Suprapubic skin (tissue), 4 donors: ENCODE data around the gene SYNJ2. TPM values are rescaled to one million over a fixed set of nuclear protein-coding genes. Genes with fewer than 3 reads are reported as not detected.

Experiments used
- DNase-seq, 2 donors: peaks; one replicate each; pipeline ENCODE4 v3.0.0-alpha.2; 2019; ENCODE audit warnings: low spot score in 2 of 2
- H3K27ac ChIP-seq: fragments of 200-600 bp; sonication (generic); one replicate; pipeline ENCODE4 v1.5.1; 2019
- H3K27me3 ChIP-seq: fragments of 200-600 bp; sonication (generic); one replicate; pipeline ENCODE4 v1.5.1; 2019
- H3K36me3 ChIP-seq: fragments of 200-600 bp; sonication (generic); one replicate; pipeline ENCODE4 v1.5.1; 2019
- H3K4me1 ChIP-seq: fragments of 200-600 bp; sonication (generic); one replicate; pipeline ENCODE4 v1.5.1; 2019
- H3K4me3 ChIP-seq: fragments of 200-600 bp; sonication (generic); one replicate; pipeline ENCODE4 v1.5.1; 2019; ENCODE audit warnings: mild to moderate bottlenecking
- H3K9me3 ChIP-seq: fragments of 200-600 bp; sonication (generic); one replicate; pipeline ENCODE4 v1.5.1; 2019
- CTCF ChIP-seq, 2 donors: fragments of 200-600 bp in 1 of 2; fragments of 450-650 bp in 1 of 2; sonication (generic) in 1 of 2; IDR thresholded peaks; one replicate each; pipeline ENCODE4 v1.5.1; 2016 to 2019; ENCODE audit warnings: antibody characterized with exemption in 2 of 2, mild to moderate bottlenecking in 1 of 2, moderate library complexity in 1 of 2
- EP300 ChIP-seq: sonication (generic); formaldehyde crosslinking; IDR thresholded peaks from one replicate; pipeline ENCODE4 v1.6.1; 2017; ENCODE audit warnings: antibody characterized with exemption
- POLR2A ChIP-seq, 2 donors: fragments of 450-650 bp; IDR thresholded peaks; one replicate each; pipeline ENCODE4 v1.6.1; 2017; ENCODE audit warnings: antibody characterized with exemption in 2 of 2, mild to moderate bottlenecking in 2 of 2, moderate library complexity in 2 of 2
- POLR2AphosphoS5 ChIP-seq, 3 donors: sonication (generic); formaldehyde crosslinking; IDR thresholded peaks; one replicate each; pipeline ENCODE4 v1.6.1; 2017; ENCODE audit warnings: antibody characterized with exemption in 3 of 3
- WGBS: methylation state at CpG from one replicate; pipeline ENCODE4 v1.1.5; 2018; 5-methylcytosine and 5-hydroxymethylcytosine counted together
- total RNA-seq, 4 donors: library from RNA; depleted of rRNA; stranded (reverse); fragments of >200 nt; gene quantifications; one replicate each; pipeline ENCODE4 v1.1.0, GENCODE V29; 2016

SYNJ2 gene
- total RNA-seq, 4 donors from 2014 or later = 4.3 to 10.7 (median 6.8) TPM

- no peak overlapping the region for H3K4me3 ChIP-seq
- no peaks in the 10 kb centered on the region for H3K27me3 ChIP-seq
- no peaks in the 10 kb centered on the region for H3K36me3 ChIP-seq
- no peak overlapping the region for H3K27ac ChIP-seq
- H3K9me3 ChIP-seq = no peaks in the 10 kb centered on the region
- TF ChIP-seq CTCF (IDR thresholded peaks at IDR 0.05) = no peak
- TF ChIP-seq EP300 = no peak
- no peak for TF ChIP-seq POLR2A (IDR thresholded peaks at IDR 0.05)
- TF ChIP-seq POLR2AphosphoS5 (IDR thresholded peaks at IDR 0.05) = no peak
- WGBS = 93% methylated on average over 29 of the region's 30 CpGs
- peak in 1 of 2 donors; percentile 59 for DNase-seq
- peaks cover 34% of the 10 kb centered on the region for H3K4me1 ChIP-seq
Observed at GRCh38 chr6:158033077-158033750, 51.6 kb downstream of the SYNJ2 start.

DNA sequence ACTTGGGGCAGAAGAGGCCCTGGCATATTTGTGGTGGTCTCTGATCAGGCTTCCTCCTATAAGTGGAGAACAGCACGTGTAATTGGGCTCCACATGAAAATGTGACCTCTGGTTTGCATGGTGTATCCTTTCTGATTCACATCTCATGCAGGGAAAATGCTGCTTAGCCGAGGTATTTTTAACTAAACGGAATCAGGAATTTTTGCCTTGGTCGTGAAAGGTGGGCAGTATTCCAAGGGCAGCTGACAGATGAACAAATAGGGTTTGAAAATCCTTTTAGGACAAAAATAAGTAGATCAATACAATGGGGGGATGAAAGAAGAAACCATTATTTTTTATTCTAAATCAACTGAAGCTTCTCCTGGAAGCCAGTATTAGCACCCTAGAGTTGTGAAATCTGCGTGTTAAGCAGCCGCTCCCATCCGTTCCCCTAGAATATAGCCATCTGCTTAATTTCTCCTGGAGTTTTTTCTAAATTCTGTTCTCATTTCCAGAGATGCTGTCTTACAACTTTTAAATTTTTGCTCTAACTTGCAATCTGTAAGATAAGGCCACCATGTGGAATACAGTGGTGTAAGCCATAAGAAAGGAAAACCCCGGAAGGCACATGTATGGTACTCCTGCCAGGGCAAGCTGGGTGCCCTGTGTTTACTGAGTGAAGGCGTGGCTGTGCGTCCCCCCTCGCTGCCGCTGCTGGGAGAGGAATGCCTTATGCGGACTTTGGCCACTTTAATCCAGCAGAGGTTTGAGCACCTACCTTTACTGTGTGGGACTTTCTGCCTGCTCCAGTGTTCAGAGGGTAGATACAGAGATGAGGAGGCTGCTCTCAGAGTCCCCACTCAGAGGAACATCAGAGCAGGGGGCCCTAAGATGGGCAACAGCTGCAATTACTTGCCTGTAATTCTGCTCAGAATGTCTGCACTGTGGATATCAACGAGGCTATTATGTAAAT, 52.4 kb downstream of the SYNJ2 start:
- no peaks in the 10 kb centered on the region for H3K9me3 ChIP-seq
- no peaks in the 10 kb centered on the region for H3K36me3 ChIP-seq
- H3K4me3 ChIP-seq = no peak overlapping the region
- 81% methylated on average over 14 of the region's 14 CpGs for WGBS
- DNase-seq = peak in 1 of 2 donors; percentile 48
- H3K4me1 ChIP-seq = peaks cover 33% of the 10 kb centered on the region
- no peaks in the 10 kb centered on the region for H3K27me3 ChIP-seq
- no peak for TF ChIP-seq POLR2A (IDR thresholded peaks at IDR 0.05)
- TF ChIP-seq EP300 = no peak
- no peak for TF ChIP-seq POLR2AphosphoS5 (IDR thresholded peaks at IDR 0.05)
- no peak for TF ChIP-seq CTCF (IDR thresholded peaks at IDR 0.05)
- no peak overlapping the region for H3K27ac ChIP-seq

DNA sequence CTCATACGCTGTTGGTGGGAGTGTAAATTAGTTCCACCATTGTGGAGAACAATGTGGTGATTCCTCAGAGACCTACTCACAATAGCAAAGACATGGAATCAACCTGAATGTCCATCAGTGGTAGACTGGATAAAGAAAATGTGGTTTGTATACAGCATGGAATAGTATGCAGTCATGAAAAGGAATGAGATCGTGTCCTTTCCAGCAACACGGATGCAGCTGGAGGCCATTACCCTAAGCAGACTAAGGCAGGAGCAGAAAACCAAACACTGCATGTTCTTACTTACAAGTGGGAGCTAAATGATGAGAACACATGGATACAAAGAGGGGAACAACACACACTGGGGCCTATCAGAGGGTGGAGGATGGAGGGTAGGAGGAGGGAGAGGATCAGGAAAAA, 54.6 kb downstream of the SYNJ2 start:
- no peak overlapping the region for H3K4me3 ChIP-seq
- no peak for TF ChIP-seq POLR2A (IDR thresholded peaks at IDR 0.05)
- TF ChIP-seq POLR2AphosphoS5 (IDR thresholded peaks at IDR 0.05) = no peak
- TF ChIP-seq EP300 = no peak
- no peak for TF ChIP-seq CTCF (IDR thresholded peaks at IDR 0.05)
- DNase-seq = no peak
- WGBS = 94% methylated on average over 3 of the region's 3 CpGs
- peaks cover 43% of the 10 kb centered on the region for H3K4me1 ChIP-seq
- no peaks in the 10 kb centered on the region for H3K9me3 ChIP-seq
- H3K36me3 ChIP-seq = no peaks in the 10 kb centered on the region
- no peaks in the 10 kb centered on the region for H3K27me3 ChIP-seq
- H3K27ac ChIP-seq = no peak overlapping the region

GRCh38 chr6:158037021-158037420, 55.4 kb downstream of the SYNJ2 start:
- WGBS = 92% methylated on average over 12 of the region's 12 CpGs
- no peak overlapping the region for H3K27ac ChIP-seq
- H3K4me3 ChIP-seq = no peak overlapping the region
- H3K9me3 ChIP-seq = no peaks in the 10 kb centered on the region
- H3K36me3 ChIP-seq = no peaks in the 10 kb centered on the region
- TF ChIP-seq POLR2A (IDR thresholded peaks at IDR 0.05) = no peak
- no peak for TF ChIP-seq EP300
- no peak for TF ChIP-seq CTCF (IDR thresholded peaks at IDR 0.05)
- TF ChIP-seq POLR2AphosphoS5 (IDR thresholded peaks at IDR 0.05) = no peak
- peaks cover 43% of the 10 kb centered on the region for H3K4me1 ChIP-seq
- H3K27me3 ChIP-seq = no peaks in the 10 kb centered on the region
- DNase-seq = no peak

- Histone ChIP-seq H3K36me3 (no peaks in the 10 kb centered on the region), H3K27ac (no peak overlapping the region), H3K9me3 (no peaks in the 10 kb centered on the region), H3K4me1 (peaks cover 42% of the 10 kb centered on the region), H3K27me3 (no peaks in the 10 kb centered on the region), H3K4me3 (no peak overlapping the region)
- peak in 1 of 2 donors; percentile 48 for DNase-seq
- 95% methylated on average over 10 of the region's 10 CpGs for WGBS
- TF ChIP-seq POLR2AphosphoS5 (IDR thresholded peaks at IDR 0.05) = no peak
- TF ChIP-seq CTCF (IDR thresholded peaks at IDR 0.05) = no peak
- TF ChIP-seq EP300 = no peak
- TF ChIP-seq POLR2A (IDR thresholded peaks at IDR 0.05) = no peak
Observed at GRCh38 chr6:158037771-158038170, 56.1 kb downstream of the SYNJ2 start.
